Left renal cortex interstitium (tissue), 4 donors: ENCODE measurements around the gene BHLHE23. TPM values are rescaled to one million over a fixed set of nuclear protein-coding genes. Genes with fewer than 3 reads are reported as not detected.
"Not testable (repeated sequence)": the region's sequence is repeated elsewhere in the genome, so short reads cannot be mapped to it uniquely, and the experiment has no call there.

Experiments
- DNase-seq, 4 donors: peaks; one replicate each; pipeline ENCODE4 v3.0.0-alpha.2; 2013; ENCODE audit warnings: low read depth in 4 of 4, low spot score in 2 of 4, missing footprints in 1 of 4
- polyA plus RNA-seq, 4 donors: library from polyadenylated mRNA; unstranded; fragments of 120-200 nt; gene quantifications; one replicate each; pipeline ENCODE4 v1.2.1, GENCODE V29; 2013; ENCODE audit not compliant: insufficient read length in 4 of 4

Gene BHLHE23
- polyA plus RNA-seq, 4 donors, result not detected

GRCh38 chr20:63043348-63044203, 36.8 kb upstream of the BHLHE23 start:
- DNase-seq, result no peak

- no peak for DNase-seq
These were observed 35.8 kb upstream of the BHLHE23 start for GRCh38 chr20:63042448-63043071.

GRCh38 chr20:63041776-63042175, 35.0 kb upstream of the BHLHE23 start:
- DNase-seq, result no peak

- no peak for DNase-seq
These were observed 31.0 kb upstream of the BHLHE23 start for GRCh38 chr20:63037669-63038268.

GRCh38 chr20:63036291-63036690, 29.5 kb upstream of the BHLHE23 start:
- no peak for DNase-seq

GRCh38 chr20:63035603-63036185, 28.9 kb upstream of the BHLHE23 start:
- no peak for DNase-seq

- not testable (repeated sequence) for DNase-seq
These were observed 28.2 kb upstream of the BHLHE23 start for GRCh38 chr20:63034710-63035602.

- no peak for DNase-seq
These were observed 27.3 kb upstream of the BHLHE23 start for GRCh38 chr20:63033794-63034709.

- DNase-seq, result no peak
These were observed 26.4 kb upstream of the BHLHE23 start for GRCh38 chr20:63032861-63033793.

- DNase-seq, result no peak
These were observed 25.4 kb upstream of the BHLHE23 start for GRCh38 chr20:63032026-63032800.

GRCh38 chr20:63031251-63032014, 24.7 kb upstream of the BHLHE23 start:
- no peak for DNase-seq

GRCh38 chr20:63029358-63030121, 22.8 kb upstream of the BHLHE23 start:
- no peak for DNase-seq

GRCh38 chr20:63028461-63028921, 21.7 kb upstream of the BHLHE23 start:
- DNase-seq, result no peak

- DNase-seq, result no peak
These were observed 21.2 kb upstream of the BHLHE23 start for GRCh38 chr20:63027922-63028389.

- no peak for DNase-seq
These were observed 20.6 kb upstream of the BHLHE23 start for GRCh38 chr20:63027221-63027921.
